GM12878 (cell line): ENCODE data around the gene HS1BP3. TPM values are rescaled to one million over a fixed set of nuclear protein-coding genes. Genes with fewer than 3 reads are reported as not detected.

ENCODE experiments used
- BACH1 ChIP-seq: fragments of 450-650 bp; IDR thresholded peaks from 2 replicates; pipeline ENCODE4 v1.6.1; 2017; ENCODE audit warnings: mild to moderate bottlenecking, borderline replicate concordance
- KAT2A ChIP-seq: conservative IDR thresholded peaks from 2 replicates; pipeline ENCODE4 v1.6.1; 2011; ENCODE audit warnings: low read depth, low read length; ENCODE audit not compliant: control insufficient read depth
- KLF5 ChIP-seq: fragments of 450-650 bp; IDR thresholded peaks from 2 replicates; pipeline ENCODE4 v1.6.1; 2014; ENCODE audit warnings: mild to moderate bottlenecking; ENCODE audit not compliant: partially characterized antibody
- MYB ChIP-seq: fragments of 150-350 bp; IDR thresholded peaks from 2 replicates; pipeline ENCODE4 v1.6.1; 2014; ENCODE audit warnings: mild to moderate bottlenecking, low read depth, low read length, borderline replicate concordance
- PML ChIP-seq: IDR thresholded peaks from 2 replicates; pipeline ENCODE4 v1.6.1; 2012; ENCODE audit warnings: low read length, inconsistent platforms
- TARDBP ChIP-seq: IDR thresholded peaks from 2 replicates; pipeline ENCODE4 v1.6.1; 2016; ENCODE audit warnings: borderline replicate concordance
- polyA plus RNA-seq, 11 experiments: library from polyadenylated mRNA; depleted of rRNA in 4 of 11; unstranded in 6 of 11; stranded (reverse) in 5 of 11; fragments of >200 nt; fragmentation: Nextera tagmentation in 4 of 11; fragmentation: Illumina TruSeq in 1 of 11; extraction: Ambion mirVana in 4 of 11; extraction: Trizol in 1 of 11; gene quantifications; 1 replicate in 1 of 11; 2 replicates in 10 of 11; pipeline versions ENCODE4 v1.2.1 to v1.2.3, GENCODE V29; 2011 to 2016; ENCODE audit warnings: inconsistent platforms in 2 of 11, missing spikeins in 2 of 11, low read depth in 1 of 11
- total RNA-seq, 4 experiments: library from RNA; depleted of rRNA in 3 of 4; stranded (reverse); fragments of >200 nt in 3 of 4; fragmentation: Illumina TruSeq in 1 of 4; extraction: Trizol in 1 of 4; gene quantifications; 2 replicates each; pipeline versions ENCODE4 v1.2.1 to v1.2.3, GENCODE V29; 2013 to 2021
- TF ChIP-seq, protein P1 (sequence below): fragments of 450-650 bp; IDR thresholded peaks from 2 replicates; pipeline ENCODE4 v1.6.1; 2017; ENCODE audit warnings: mild to moderate bottlenecking, moderate library complexity
- TF ChIP-seq, protein P2 (sequence below): fragments of 450-650 bp; IDR thresholded peaks from 2 replicates; pipeline ENCODE4 v1.6.1; 2017; ENCODE audit warnings: mild to moderate bottlenecking, moderate library complexity
- TF ChIP-seq, protein P3 (sequence below): IDR thresholded peaks from 2 replicates; pipeline ENCODE4 v1.6.1; 2011; ENCODE audit warnings: borderline replicate concordance, low read depth, mild to moderate bottlenecking, moderate library complexity, low read length; ENCODE audit not compliant: insufficient read depth, poor library complexity, severe bottlenecking

HS1BP3 gene
- total and polyA plus RNA-seq, 10 of the 15 experiments (the other 5 are each of a cell fraction or from before 2014, with no cell fraction given) = 0.47 to 7.2 (median 4.6) TPM

DNA sequence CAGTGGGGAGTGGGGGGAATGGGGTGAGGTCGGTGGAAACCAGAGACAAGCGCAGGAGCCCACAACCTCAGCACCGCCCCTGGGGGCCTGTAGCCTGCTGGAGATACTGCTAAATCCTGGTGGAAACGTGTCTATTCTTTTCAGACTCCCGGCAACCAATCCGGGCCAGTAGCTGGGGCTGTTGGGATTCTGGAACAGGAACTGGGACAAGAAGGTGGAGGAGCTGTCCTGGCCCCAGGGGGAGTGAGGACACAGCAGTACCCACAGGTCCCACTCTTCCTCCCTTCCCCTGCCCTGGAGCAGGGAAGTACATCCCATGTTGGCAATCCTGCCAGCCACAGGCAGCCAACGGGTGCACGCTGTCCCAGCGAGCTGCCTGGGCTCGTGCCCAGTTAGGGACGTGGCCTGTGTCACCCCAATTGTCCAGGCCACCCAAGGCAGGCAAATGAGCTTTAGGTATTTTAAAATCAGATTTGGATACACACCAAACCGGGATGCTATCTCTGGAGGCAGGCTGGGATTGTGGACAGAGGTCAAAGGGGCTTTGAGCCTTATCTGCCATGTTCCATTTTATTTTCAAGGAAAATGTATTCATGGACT is 51.8 kb downstream of the HS1BP3 start (continued):
- TF ChIP-seq, protein P1, sequence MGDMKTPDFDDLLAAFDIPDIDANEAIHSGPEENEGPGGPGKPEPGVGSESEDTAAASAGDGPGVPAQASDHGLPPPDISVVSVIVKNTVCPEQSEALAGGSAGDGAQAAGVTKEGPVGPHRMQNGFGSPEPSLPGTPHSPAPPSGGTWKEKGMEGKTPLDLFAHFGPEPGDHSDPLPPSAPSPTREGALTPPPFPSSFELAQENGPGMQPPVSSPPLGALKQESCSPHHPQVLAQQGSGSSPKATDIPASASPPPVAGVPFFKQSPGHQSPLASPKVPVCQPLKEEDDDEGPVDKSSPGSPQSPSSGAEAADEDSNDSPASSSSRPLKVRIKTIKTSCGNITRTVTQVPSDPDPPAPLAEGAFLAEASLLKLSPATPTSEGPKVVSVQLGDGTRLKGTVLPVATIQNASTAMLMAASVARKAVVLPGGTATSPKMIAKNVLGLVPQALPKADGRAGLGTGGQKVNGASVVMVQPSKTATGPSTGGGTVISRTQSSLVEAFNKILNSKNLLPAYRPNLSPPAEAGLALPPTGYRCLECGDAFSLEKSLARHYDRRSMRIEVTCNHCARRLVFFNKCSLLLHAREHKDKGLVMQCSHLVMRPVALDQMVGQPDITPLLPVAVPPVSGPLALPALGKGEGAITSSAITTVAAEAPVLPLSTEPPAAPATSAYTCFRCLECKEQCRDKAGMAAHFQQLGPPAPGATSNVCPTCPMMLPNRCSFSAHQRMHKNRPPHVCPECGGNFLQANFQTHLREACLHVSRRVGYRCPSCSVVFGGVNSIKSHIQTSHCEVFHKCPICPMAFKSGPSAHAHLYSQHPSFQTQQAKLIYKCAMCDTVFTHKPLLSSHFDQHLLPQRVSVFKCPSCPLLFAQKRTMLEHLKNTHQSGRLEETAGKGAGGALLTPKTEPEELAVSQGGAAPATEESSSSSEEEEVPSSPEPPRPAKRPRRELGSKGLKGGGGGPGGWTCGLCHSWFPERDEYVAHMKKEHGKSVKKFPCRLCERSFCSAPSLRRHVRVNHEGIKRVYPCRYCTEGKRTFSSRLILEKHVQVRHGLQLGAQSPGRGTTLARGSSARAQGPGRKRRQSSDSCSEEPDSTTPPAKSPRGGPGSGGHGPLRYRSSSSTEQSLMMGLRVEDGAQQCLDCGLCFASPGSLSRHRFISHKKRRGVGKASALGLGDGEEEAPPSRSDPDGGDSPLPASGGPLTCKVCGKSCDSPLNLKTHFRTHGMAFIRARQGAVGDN = no peak
- TF ChIP-seq KAT2A (no peak), TARDBP (no peak), KLF5 (no peak), MYB (no peak), BACH1 (no peak), PML (no peak)
- TF ChIP-seq, protein P2, sequence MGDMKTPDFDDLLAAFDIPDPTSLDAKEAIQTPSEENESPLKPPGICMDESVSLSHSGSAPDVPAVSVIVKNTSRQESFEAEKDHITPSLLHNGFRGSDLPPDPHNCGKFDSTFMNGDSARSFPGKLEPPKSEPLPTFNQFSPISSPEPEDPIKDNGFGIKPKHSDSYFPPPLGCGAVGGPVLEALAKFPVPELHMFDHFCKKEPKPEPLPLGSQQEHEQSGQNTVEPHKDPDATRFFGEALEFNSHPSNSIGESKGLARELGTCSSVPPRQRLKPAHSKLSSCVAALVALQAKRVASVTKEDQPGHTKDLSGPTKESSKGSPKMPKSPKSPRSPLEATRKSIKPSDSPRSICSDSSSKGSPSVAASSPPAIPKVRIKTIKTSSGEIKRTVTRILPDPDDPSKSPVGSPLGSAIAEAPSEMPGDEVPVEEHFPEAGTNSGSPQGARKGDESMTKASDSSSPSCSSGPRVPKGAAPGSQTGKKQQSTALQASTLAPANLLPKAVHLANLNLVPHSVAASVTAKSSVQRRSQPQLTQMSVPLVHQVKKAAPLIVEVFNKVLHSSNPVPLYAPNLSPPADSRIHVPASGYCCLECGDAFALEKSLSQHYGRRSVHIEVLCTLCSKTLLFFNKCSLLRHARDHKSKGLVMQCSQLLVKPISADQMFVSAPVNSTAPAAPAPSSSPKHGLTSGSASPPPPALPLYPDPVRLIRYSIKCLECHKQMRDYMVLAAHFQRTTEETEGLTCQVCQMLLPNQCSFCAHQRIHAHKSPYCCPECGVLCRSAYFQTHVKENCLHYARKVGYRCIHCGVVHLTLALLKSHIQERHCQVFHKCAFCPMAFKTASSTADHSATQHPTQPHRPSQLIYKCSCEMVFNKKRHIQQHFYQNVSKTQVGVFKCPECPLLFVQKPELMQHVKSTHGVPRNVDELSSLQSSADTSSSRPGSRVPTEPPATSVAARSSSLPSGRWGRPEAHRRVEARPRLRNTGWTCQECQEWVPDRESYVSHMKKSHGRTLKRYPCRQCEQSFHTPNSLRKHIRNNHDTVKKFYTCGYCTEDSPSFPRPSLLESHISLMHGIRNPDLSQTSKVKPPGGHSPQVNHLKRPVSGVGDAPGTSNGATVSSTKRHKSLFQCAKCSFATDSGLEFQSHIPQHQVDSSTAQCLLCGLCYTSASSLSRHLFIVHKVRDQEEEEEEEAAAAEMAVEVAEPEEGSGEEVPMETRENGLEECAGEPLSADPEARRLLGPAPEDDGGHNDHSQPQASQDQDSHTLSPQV = no peak
- TF ChIP-seq, protein P3, sequence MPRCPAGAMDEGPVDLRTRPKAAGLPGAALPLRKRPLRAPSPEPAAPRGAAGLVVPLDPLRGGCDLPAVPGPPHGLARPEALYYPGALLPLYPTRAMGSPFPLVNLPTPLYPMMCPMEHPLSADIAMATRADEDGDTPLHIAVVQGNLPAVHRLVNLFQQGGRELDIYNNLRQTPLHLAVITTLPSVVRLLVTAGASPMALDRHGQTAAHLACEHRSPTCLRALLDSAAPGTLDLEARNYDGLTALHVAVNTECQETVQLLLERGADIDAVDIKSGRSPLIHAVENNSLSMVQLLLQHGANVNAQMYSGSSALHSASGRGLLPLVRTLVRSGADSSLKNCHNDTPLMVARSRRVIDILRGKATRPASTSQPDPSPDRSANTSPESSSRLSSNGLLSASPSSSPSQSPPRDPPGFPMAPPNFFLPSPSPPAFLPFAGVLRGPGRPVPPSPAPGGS = no peak
